Caco-2 (cell line): ENCODE results near the gene BAZ2A. TPM values are rescaled to one million over a fixed set of nuclear protein-coding genes. Genes with fewer than 3 reads are reported as not detected.

Source experiments
- BruUV-seq: library from RNA; stranded (reverse); fragments of 400-500 nt; replicated peaks from 2 replicates; lab custom pipeline; 2021; lab: Mats Ljungman, UMichigan
- CTCF ChIA-PET: fragments of 300-600 bp; sonication (Branson Sonifier 250); formaldehyde crosslinking; loops from one replicate; lab custom pipeline; 2022; ENCODE audit warnings: antibody characterized with exemption; lab: Charles Lee
- POLR2A ChIA-PET: fragments of 300-600 bp; sonication (Branson Sonifier 250); formaldehyde crosslinking; loops from one replicate; lab custom pipeline; 2022; ENCODE audit warnings: antibody characterized with exemption; lab: Charles Lee
- DNase-seq, 2 experiments: peaks; one replicate each; pipeline versions ENCODE4 v3.0.0 to v3.0.0-alpha.2; 2020 to 2022
- H3K27me3 ChIP-seq: replicated peaks from 2 replicates; pipeline ENCODE4 v1.6.0; 2011; ENCODE audit warnings: low read length; ENCODE audit not compliant: control insufficient read depth, insufficient read depth
- H3K36me3 ChIP-seq: 2 replicates; pipeline ENCODE4 v1.5.1; 2011; ENCODE audit warnings: low read length; ENCODE audit not compliant: control insufficient read depth, insufficient read depth
- H3K4me1 ChIP-seq: fragments of 250-450 bp; sonication (Bioruptor Pico); 2 replicates; pipeline ENCODE4 v1.5.1; 2020; ENCODE audit warnings: mild to moderate bottlenecking
- H3K4me3 ChIP-seq: 2 replicates; pipeline ENCODE4 v1.5.1; 2011; ENCODE audit warnings: low read depth, mild to moderate bottlenecking, control low read depth, low read length
- H3K9me3 ChIP-seq: fragments of 250-450 bp; sonication (Bioruptor Pico); 2 replicates; pipeline ENCODE4 v1.5.1; 2020; ENCODE audit warnings: mild to moderate bottlenecking, moderate library complexity
- H3K27ac Mint-ChIP-seq: one replicate; pipeline ENCODE4 v1.8.0; 2022; ENCODE audit warnings: mixed read lengths; ENCODE audit not compliant: unreplicated experiment
- H3K27me3 Mint-ChIP-seq: one replicate; pipeline ENCODE4 v1.8.0; 2022; ENCODE audit warnings: mixed read lengths; ENCODE audit not compliant: insufficient read depth, unreplicated experiment
- H3K36me3 Mint-ChIP-seq: one replicate; pipeline ENCODE4 v1.8.0; 2022; ENCODE audit warnings: mild to moderate bottlenecking, mixed read lengths; ENCODE audit not compliant: insufficient read depth, unreplicated experiment
- H3K4me1 Mint-ChIP-seq: one replicate; pipeline ENCODE4 v1.8.0; 2022; ENCODE audit warnings: low read depth, mixed read lengths; ENCODE audit not compliant: unreplicated experiment
- H3K4me3 Mint-ChIP-seq: one replicate; pipeline ENCODE4 v1.8.0; 2022; ENCODE audit warnings: mild to moderate bottlenecking, moderate library complexity, mixed read lengths; ENCODE audit not compliant: unreplicated experiment
- H3K9me3 Mint-ChIP-seq: one replicate; pipeline ENCODE4 v1.8.0; 2022; ENCODE audit warnings: mixed read lengths; ENCODE audit not compliant: unreplicated experiment
- intact Hi-C: fragments of 100-400 bp; cut with micrococcal nuclease; formaldehyde crosslinking; loops from one replicate; pipeline ENCODE4 v1.10.0; 2022; ENCODE audit not compliant: unreplicated experiment
- total RNA-seq: library from RNA; stranded (reverse); gene quantifications from 2 replicates; pipeline ENCODE4 v1.2.3, GENCODE V29; 2022
- TF ChIP-seq, protein P1 (sequence below), 2 experiments: fragments of 200-600 bp in 1 of 2; IDR thresholded peaks; 1 replicate in 1 of 2; 2 replicates in 1 of 2; pipeline versions ENCODE4 v1.5.1 to v1.8.0; 2011 to 2022; ENCODE audit warnings: antibody characterized with exemption in 1 of 2, control low read depth in 1 of 2, inconsistent platforms in 1 of 2, low read depth in 1 of 2, low read length in 1 of 2, mild to moderate bottlenecking in 1 of 2, moderate library complexity in 1 of 2; ENCODE audit not compliant: insufficient read depth in 1 of 2, severe bottlenecking in 1 of 2, unreplicated experiment in 1 of 2

The BAZ2A gene
- total RNA-seq, 1 experiment from 2014 or later = 104 TPM

GRCh38 chr12:56635806-56636674, 5.9 kb upstream of the BAZ2A start:
- Histone ChIP-seq H3K9me3 (no peaks in the 10 kb centered on the region), H3K4me1 (peaks cover 26% of the 10 kb centered on the region), H3K36me3 (no peaks in the 10 kb centered on the region), H3K4me3 (peak overlapping the region; percentile 85), H3K27me3 (no peaks in the 10 kb centered on the region)
- Mint-ChIP-seq H3K9me3 (no peaks in the 10 kb centered on the region), H3K27ac (peak overlapping the region; percentile 92), H3K36me3 (peaks cover 77% of the 10 kb centered on the region), H3K4me3 (peak overlapping the region; percentile 98), H3K27me3 (no peaks in the 10 kb centered on the region), H3K4me1 (peaks cover 6% of the 10 kb centered on the region)
- ChIA-PET CTCF (interaction anchor here (0.6 to 2.1 kb wide), 35 partner anchors 7 to 532 kb away, joined by 3 to 21 read pairs (median 4); partner anchors contain the start of genes ATP5F1B, ESYT1, GLS2 and LRP1), POLR2A (interaction anchor here (0.5 to 1.6 kb wide), 12 partner anchors 8 to 382 kb away, joined by 3 to 43 read pairs (median 5); partner anchors contain the start of genes ATP5F1B, NACA, PTGES3 and RBMS2)
- intact Hi-C loops = loop anchor here (2.0 to 5.0 kb wide), 5 partner anchors 41 to 664 kb away; partner anchors contain the start of genes PTGES3 and RAB5B
- peak; percentile 76 to 92 for DNase-seq
- TSS peak; percentile 3 for BruUV-seq
- TF ChIP-seq, protein P1, sequence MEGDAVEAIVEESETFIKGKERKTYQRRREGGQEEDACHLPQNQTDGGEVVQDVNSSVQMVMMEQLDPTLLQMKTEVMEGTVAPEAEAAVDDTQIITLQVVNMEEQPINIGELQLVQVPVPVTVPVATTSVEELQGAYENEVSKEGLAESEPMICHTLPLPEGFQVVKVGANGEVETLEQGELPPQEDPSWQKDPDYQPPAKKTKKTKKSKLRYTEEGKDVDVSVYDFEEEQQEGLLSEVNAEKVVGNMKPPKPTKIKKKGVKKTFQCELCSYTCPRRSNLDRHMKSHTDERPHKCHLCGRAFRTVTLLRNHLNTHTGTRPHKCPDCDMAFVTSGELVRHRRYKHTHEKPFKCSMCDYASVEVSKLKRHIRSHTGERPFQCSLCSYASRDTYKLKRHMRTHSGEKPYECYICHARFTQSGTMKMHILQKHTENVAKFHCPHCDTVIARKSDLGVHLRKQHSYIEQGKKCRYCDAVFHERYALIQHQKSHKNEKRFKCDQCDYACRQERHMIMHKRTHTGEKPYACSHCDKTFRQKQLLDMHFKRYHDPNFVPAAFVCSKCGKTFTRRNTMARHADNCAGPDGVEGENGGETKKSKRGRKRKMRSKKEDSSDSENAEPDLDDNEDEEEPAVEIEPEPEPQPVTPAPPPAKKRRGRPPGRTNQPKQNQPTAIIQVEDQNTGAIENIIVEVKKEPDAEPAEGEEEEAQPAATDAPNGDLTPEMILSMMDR (IDR thresholded peaks at IDR 0.05; ENCODE audit: insufficient read depth in 1 of 2, low read depth in 1 of 2, low read length in 1 of 2, severe bottlenecking in 1 of 2, unreplicated experiment in 1 of 2) = no peak

DNA sequence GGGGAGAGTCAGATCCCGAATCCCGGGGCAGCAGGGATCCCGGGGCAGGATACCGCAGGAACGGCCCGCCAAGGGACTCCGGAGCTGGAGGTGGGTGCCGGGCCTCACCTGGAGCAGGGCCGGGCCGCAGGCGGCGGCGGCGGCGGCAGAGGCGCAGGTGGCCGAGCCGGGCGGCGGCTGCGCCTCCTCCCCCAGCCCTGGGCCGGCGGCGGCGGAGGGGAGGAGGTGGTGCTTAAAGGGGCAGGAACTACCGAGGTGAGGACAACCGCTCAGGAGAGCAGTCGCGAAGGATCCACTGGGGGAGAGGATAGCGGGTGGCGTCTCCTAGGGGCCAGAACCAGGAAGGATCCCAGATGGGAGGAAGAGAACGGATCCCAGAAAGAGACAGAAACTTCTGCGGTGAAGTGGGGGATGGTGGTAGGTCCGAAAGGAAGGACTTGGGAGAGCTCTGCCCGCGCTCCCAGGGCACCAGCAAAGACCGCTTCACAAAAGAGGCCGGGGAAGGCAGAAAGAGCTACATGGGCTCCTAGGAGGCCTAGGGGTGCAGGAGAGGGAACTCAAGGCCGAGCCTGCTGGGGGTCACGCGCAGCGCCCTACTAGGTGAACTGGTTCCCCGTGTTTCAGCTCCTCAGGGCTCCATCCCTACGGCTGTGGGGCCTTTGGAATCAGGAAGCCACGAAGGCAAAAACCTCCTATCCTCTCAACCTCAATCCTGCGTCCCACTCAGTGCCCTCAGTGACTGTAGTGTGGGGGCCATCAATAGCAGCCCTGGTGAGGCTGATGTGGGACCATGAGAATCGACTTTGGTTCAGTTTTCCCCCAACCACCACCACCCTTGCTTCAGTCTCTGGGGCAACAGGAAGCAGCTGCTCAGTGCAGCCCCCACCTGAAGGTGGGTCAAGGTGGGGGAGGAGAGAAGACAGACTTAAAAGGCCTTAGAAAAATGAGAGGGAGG, 5.0 kb upstream of the BAZ2A start:
- H3K27me3 ChIP-seq = no peaks in the 10 kb centered on the region
- no TSS peak for BruUV-seq
- Mint-ChIP-seq H3K27ac (peak overlapping the region; percentile 92), H3K9me3 (no peaks in the 10 kb centered on the region), H3K4me3 (peak overlapping the region; percentile 98), H3K4me1 (peaks cover 6% of the 10 kb centered on the region), H3K27me3 (no peaks in the 10 kb centered on the region), H3K36me3 (peaks cover 76% of the 10 kb centered on the region)
- peaks cover 31% of the 10 kb centered on the region for H3K4me1 ChIP-seq
- TF ChIP-seq, protein P1 (IDR thresholded peaks at IDR 0.05; ENCODE audit: insufficient read depth in 1 of 2, low read depth in 1 of 2, low read length in 1 of 2, severe bottlenecking in 1 of 2, unreplicated experiment in 1 of 2) = peak; percentile 29 to 66
- DNase-seq = peak; percentile 87 to 90
- H3K36me3 ChIP-seq = no peaks in the 10 kb centered on the region
- ChIA-PET POLR2A (interaction anchor here (0.6 to 1.0 kb wide), 3 partner anchors 10 to 114 kb away, joined by 3 to 5 read pairs (median 4); partner anchors contain the start of gene RBMS2), CTCF (interaction anchor here (0.6 to 2.1 kb wide), 4 partner anchors 13 to 493 kb away, joined by 3 to 15 read pairs (median 4); no protein-coding TSS in a partner anchor)
- no peaks in the 10 kb centered on the region for H3K9me3 ChIP-seq
- intact Hi-C loops = loop anchor here (5.0 kb wide), 2 partner anchors 87 to 663 kb away; partner anchors contain the start of gene RAB5B
- H3K4me3 ChIP-seq = peak overlapping the region; percentile 85
